ENCODE measurements around the gene WNT5B. TPM values are rescaled to one million over a fixed set of nuclear protein-coding genes. Genes with fewer than 3 reads are reported as not detected.
"Not testable (repeated sequence)": the region's sequence is repeated elsewhere in the genome, so short reads cannot be mapped to it uniquely, and the experiment has no call there.

Gene WNT5B
- total and polyA plus RNA-seq, 11 donors: 0.52 to 3.9 (median 1.3) TPM

GRCh38 chr12:1692226-1692625 lies 63.2 kb downstream of the WNT5B start:
- intact Hi-C loops (cut with DNase I): loop anchor here in 5 of 10 donors (5.0 to 10.0 kb wide), 5 partner anchors 35 to 85 kb away; no protein-coding TSS in a partner anchor
- Histone ChIP-seq H3K4me1 (peaks cover 0 to 53% (median 23%) of the 10 kb centered on the region in 12 donors), H3K27ac (peak overlapping the region in 3 of 12 donors; percentile 88 to 97 (median 91)), H3K27me3 (no peaks in the 10 kb centered on the region), H3K9me3 (no peaks in the 10 kb centered on the region), H3K4me3 (peak overlapping the region in 11 of 12 donors; percentile 62 to 99 (median 90)), H3K36me3 (peaks cover 0 to 6% (median 0%) of the 10 kb centered on the region in 9 donors)
- DNase-seq (no peak), ATAC-seq (no peak)
- TF ChIP-seq POLR2A (IDR thresholded peaks at IDR 0.05) (no peak), CTCF (IDR thresholded peaks at IDR 0.05) (no peak)
- WGBS, 4 donors: 32 to 47% (median 33%) methylated on average over 4 of the region's 4 CpGs

- Histone ChIP-seq H3K36me3 (peaks cover 0 to 6% (median 0%) of the 10 kb centered on the region in 9 donors), H3K27me3 (no peaks in the 10 kb centered on the region), H3K4me1 (peaks cover 0 to 57% (median 30%) of the 10 kb centered on the region in 12 donors), H3K4me3 (peak overlapping the region in 5 of 12 donors; percentile 10 to 98 (median 90)), H3K27ac (peak overlapping the region in 1 of 12 donors; percentile 2), H3K9me3 (no peaks in the 10 kb centered on the region)
- 86 to 92% (median 90%) methylated on average over 15 of the region's 15 CpGs for WGBS, 4 donors
- TF ChIP-seq POLR2A (IDR thresholded peaks at IDR 0.05) (no peak), CTCF (IDR thresholded peaks at IDR 0.05) (no peak)
- DNase-seq (no peak), ATAC-seq (no peak)
- intact Hi-C loops (cut with DNase I): loop anchor here in 5 of 10 donors (5.0 to 10.0 kb wide), 5 partner anchors 36 to 84 kb away; no protein-coding TSS in a partner anchor
Measured at GRCh38 chr12:1692895-1693610, 64.0 kb downstream of the WNT5B start.

GRCh38 chr12:1695097-1695496 lies 66.1 kb downstream of the WNT5B start:
- H3K9me3 ChIP-seq, ATAC-seq, H3K4me3 ChIP-seq, H3K36me3 ChIP-seq, H3K27me3 ChIP-seq, H3K27ac ChIP-seq, DNase-seq: not testable (repeated sequence)
- intact Hi-C loops (cut with DNase I): loop anchor here in 2 of 10 donors (5.0 to 10.0 kb wide), 2 partner anchors 60 to 77 kb away; no protein-coding TSS in a partner anchor
- 85 to 99% (median 94%) methylated on average over 8 of the region's 8 CpGs for WGBS, 4 donors
- peaks cover 0 to 71% (median 30%) of the 10 kb centered on the region in 12 donors for H3K4me1 ChIP-seq

GRCh38 chr12:1695886-1696670 lies 67.0 kb downstream of the WNT5B start:
- no peak overlapping the region for H3K4me3 ChIP-seq
- no peak for DNase-seq
- TF ChIP-seq CTCF (IDR thresholded peaks at IDR 0.05) (no peak), POLR2A (IDR thresholded peaks at IDR 0.05) (no peak)
- H3K27ac ChIP-seq: no peak overlapping the region
- no peak for ATAC-seq
- intact Hi-C loops (cut with DNase I): loop anchor here in 2 of 10 donors (5.0 to 10.0 kb wide), 2 partner anchors 59 to 76 kb away; no protein-coding TSS in a partner anchor
- H3K9me3 ChIP-seq: no peaks in the 10 kb centered on the region
- H3K4me1 ChIP-seq: peaks cover 0 to 76% (median 28%) of the 10 kb centered on the region in 12 donors
- peaks cover 0 to 6% (median 0%) of the 10 kb centered on the region in 9 donors for H3K36me3 ChIP-seq
- H3K27me3 ChIP-seq: no peaks in the 10 kb centered on the region
- 71 to 73% (median 72%) methylated on average over 8 of the region's 8 CpGs for WGBS, 4 donors

Measured in heart left ventricle (tissue), 16 donors.